Erythroblast (primary cell): ENCODE results near the gene TMX2.

ENCODE experiments used
- GATA1 ChIP-seq: IDR thresholded peaks from 2 replicates; pipeline ENCODE4 v1.6.1; 2011; ENCODE audit warnings: low read depth, mild to moderate bottlenecking, control low read depth, low read length, moderate library complexity
- POLR2A ChIP-seq: IDR thresholded peaks from 2 replicates; pipeline ENCODE4 v1.6.1; 2011; ENCODE audit warnings: mild to moderate bottlenecking, low read length

DNA sequence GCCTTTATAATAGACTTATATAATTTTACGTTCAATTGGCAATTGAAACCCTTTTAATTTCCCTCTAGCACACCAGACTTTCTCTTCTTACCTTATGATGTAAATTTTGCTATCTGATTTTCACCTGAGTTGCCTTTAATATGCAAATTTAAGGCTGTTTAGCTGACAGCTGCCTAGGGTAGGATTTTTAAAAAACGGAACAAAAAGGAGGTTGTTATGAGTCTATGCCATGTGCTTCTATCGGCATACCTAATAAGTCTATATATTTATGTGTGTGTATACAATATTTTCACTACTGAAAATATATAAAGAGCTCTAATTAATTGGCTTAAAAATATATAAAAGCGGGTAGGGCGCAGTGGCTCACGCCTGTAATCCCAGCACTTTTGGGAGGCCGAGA is 17.1 kb downstream of the TMX2 start:
- TF ChIP-seq POLR2A (no peak), GATA1 (no peak)
